Peyer's patch (tissue), 4 donors: ENCODE measurements around the gene PDHB.

Experiments used
- POLR2A ChIP-seq, 2 donors: fragments of 450-650 bp; IDR thresholded peaks; one replicate each; pipeline ENCODE4 v1.5.1; 2017; ENCODE audit warnings: antibody characterized with exemption in 2 of 2, mild to moderate bottlenecking in 2 of 2, moderate library complexity in 2 of 2
- TF ChIP-seq, protein P1 (sequence below), 6 experiments: fragments of 450-650 bp in 4 of 6; fragments of 200-600 bp in 2 of 6; sonication (generic) in 1 of 6; IDR thresholded peaks; one replicate each; pipeline ENCODE4 v1.5.1; 2017 to 2019; ENCODE audit warnings: antibody characterized with exemption in 6 of 6, mild to moderate bottlenecking in 3 of 6, moderate library complexity in 1 of 6

DNA sequence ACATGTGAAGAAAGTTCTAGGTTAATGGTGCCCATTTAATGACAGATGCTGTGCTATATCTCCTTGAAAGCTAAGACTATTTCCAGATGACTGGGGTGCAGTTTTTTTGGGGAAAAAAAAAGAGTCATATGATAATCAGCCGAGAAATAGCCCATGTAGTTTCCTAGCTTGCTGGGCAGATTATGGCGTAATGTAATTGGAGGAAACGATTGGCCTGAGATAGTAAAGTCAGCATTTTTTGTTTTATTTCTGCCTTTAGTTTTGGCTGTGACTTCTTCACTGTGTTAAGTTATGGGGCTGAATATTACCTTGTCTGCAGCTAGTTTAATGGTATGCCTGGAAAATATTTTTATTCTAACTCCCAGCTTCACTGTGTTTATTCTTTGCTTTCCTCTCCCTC is 24.0 kb downstream of the PDHB start:
- TF ChIP-seq, protein P1, sequence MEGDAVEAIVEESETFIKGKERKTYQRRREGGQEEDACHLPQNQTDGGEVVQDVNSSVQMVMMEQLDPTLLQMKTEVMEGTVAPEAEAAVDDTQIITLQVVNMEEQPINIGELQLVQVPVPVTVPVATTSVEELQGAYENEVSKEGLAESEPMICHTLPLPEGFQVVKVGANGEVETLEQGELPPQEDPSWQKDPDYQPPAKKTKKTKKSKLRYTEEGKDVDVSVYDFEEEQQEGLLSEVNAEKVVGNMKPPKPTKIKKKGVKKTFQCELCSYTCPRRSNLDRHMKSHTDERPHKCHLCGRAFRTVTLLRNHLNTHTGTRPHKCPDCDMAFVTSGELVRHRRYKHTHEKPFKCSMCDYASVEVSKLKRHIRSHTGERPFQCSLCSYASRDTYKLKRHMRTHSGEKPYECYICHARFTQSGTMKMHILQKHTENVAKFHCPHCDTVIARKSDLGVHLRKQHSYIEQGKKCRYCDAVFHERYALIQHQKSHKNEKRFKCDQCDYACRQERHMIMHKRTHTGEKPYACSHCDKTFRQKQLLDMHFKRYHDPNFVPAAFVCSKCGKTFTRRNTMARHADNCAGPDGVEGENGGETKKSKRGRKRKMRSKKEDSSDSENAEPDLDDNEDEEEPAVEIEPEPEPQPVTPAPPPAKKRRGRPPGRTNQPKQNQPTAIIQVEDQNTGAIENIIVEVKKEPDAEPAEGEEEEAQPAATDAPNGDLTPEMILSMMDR (IDR thresholded peaks at IDR 0.05): no peak
- TF ChIP-seq POLR2A (IDR thresholded peaks at IDR 0.05): no peak
